ENCODE measurements around the gene TSPYL6. TPM values are rescaled to one million over a fixed set of nuclear protein-coding genes. Genes with fewer than 3 reads are reported as not detected.
"Not testable (repeated sequence)": the region's sequence is repeated elsewhere in the genome, so short reads cannot be mapped to it uniquely, and the experiment has no call there.

TSPYL6 gene
- not detected in 2 replicates for total RNA-seq (2012; rRNA removed)

GRCh38 chr2:54256091-54256694, at the start of gene TSPYL6:
Gene TSPYL6, minus strand, starts transcription at chr2:54256229. Its CDS starts 78 bp downstream, at chr2:54256151.
- Histone ChIP-seq H3K36me3 (ENCODE audit: insufficient read depth, low read length) (no peaks in the 10 kb centered on the region), H3K4me1 (ENCODE audit: control insufficient read depth, insufficient read depth, low read length) (peaks cover 1% of the 10 kb centered on the region), H3K9ac (ENCODE audit: low read depth, low read length) (no peak within 1 kb of the TSS), H3K27me3 (ENCODE audit: control insufficient read depth, insufficient read depth, low read length) (no peaks in the 10 kb centered on the region), H3K4me3 (ENCODE audit: low read length) (no peak within 1 kb of the TSS), H3K9me3 (replicated peaks; ENCODE audit: low read length) (no peaks in the 10 kb centered on the region), H3K4me2 (ENCODE audit: low read length) (no peak within 1 kb of the TSS)

GRCh38 chr2:54303631-54304030, 47.6 kb upstream of the TSPYL6 start:
- no peak overlapping the region for H3K4me2 ChIP-seq (ENCODE audit: low read length)
- no peak overlapping the region for H3K4me3 ChIP-seq (ENCODE audit: low read length)
- peaks cover 10% of the 10 kb centered on the region for H3K4me1 ChIP-seq (ENCODE audit: control insufficient read depth, insufficient read depth, low read length)
- no peaks in the 10 kb centered on the region for H3K9me3 ChIP-seq (replicated peaks; ENCODE audit: low read length)
- H3K36me3 ChIP-seq (ENCODE audit: insufficient read depth, low read length), result no peaks in the 10 kb centered on the region
- no peaks in the 10 kb centered on the region for H3K27me3 ChIP-seq (ENCODE audit: control insufficient read depth, insufficient read depth, low read length)
- H3K9ac ChIP-seq (ENCODE audit: low read depth, low read length), result no peak overlapping the region

DNA sequence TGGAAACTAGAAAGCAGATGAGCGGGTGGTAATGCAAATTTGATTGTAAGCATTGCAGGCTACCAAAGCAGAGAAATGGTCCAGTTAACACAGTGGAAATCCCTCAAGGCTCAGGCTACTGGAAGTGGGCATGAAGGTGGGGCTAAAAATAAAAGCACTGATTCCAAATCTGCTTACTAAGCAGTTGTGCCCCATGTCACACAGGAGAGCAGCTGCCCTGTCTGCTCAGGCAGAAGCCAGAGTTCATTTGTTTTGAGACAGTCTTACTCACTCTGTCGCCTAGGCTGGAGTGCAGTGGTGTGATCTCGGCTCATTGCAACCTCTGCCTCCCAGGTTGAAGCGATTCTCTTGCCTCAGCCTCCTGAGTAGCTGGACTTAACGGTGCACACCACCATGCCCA, 42.5 kb upstream of the TSPYL6 start:
- Histone ChIP-seq H3K4me3 (ENCODE audit: low read length) (no peak overlapping the region), H3K4me2 (ENCODE audit: low read length) (no peak overlapping the region), H3K27me3 (ENCODE audit: control insufficient read depth, insufficient read depth, low read length) (no peaks in the 10 kb centered on the region), H3K4me1 (ENCODE audit: control insufficient read depth, insufficient read depth, low read length) (no peaks in the 10 kb centered on the region), H3K9ac (ENCODE audit: low read depth, low read length) (no peak overlapping the region), H3K36me3 (ENCODE audit: insufficient read depth, low read length) (no peaks in the 10 kb centered on the region), H3K9me3 (replicated peaks; ENCODE audit: low read length) (no peaks in the 10 kb centered on the region)

GRCh38 chr2:54295911-54296310, 39.9 kb upstream of the TSPYL6 start:
- Histone ChIP-seq H3K4me3 (ENCODE audit: low read length) (no peak overlapping the region), H3K4me1 (ENCODE audit: control insufficient read depth, insufficient read depth, low read length) (no peaks in the 10 kb centered on the region), H3K9me3 (replicated peaks; ENCODE audit: low read length) (no peaks in the 10 kb centered on the region), H3K4me2 (ENCODE audit: low read length) (no peak overlapping the region), H3K27me3 (ENCODE audit: control insufficient read depth, insufficient read depth, low read length) (no peaks in the 10 kb centered on the region), H3K9ac (ENCODE audit: low read depth, low read length) (no peak overlapping the region), H3K36me3 (ENCODE audit: insufficient read depth, low read length) (no peaks in the 10 kb centered on the region)

- not testable (repeated sequence) for H3K9ac ChIP-seq (ENCODE audit: low read depth, low read length); H3K9me3 ChIP-seq (replicated peaks; ENCODE audit: low read length); H3K4me2 ChIP-seq (ENCODE audit: low read length); H3K4me1 ChIP-seq (ENCODE audit: control insufficient read depth, insufficient read depth, low read length); H3K4me3 ChIP-seq (ENCODE audit: low read length); H3K36me3 ChIP-seq (ENCODE audit: insufficient read depth, low read length); H3K27me3 ChIP-seq (ENCODE audit: control insufficient read depth, insufficient read depth, low read length)
These were observed 38.6 kb upstream of the TSPYL6 start for GRCh38 chr2:54294665-54295064.

GRCh38 chr2:54290356-54291025, 34.5 kb upstream of the TSPYL6 start:
- Histone ChIP-seq H3K4me2 (ENCODE audit: low read length) (no peak overlapping the region), H3K9ac (ENCODE audit: low read depth, low read length) (no peak overlapping the region), H3K4me3 (ENCODE audit: low read length) (no peak overlapping the region), H3K9me3 (replicated peaks; ENCODE audit: low read length) (no peaks in the 10 kb centered on the region), H3K4me1 (ENCODE audit: control insufficient read depth, insufficient read depth, low read length) (no peaks in the 10 kb centered on the region), H3K36me3 (ENCODE audit: insufficient read depth, low read length) (no peaks in the 10 kb centered on the region), H3K27me3 (ENCODE audit: control insufficient read depth, insufficient read depth, low read length) (no peaks in the 10 kb centered on the region)

DNA sequence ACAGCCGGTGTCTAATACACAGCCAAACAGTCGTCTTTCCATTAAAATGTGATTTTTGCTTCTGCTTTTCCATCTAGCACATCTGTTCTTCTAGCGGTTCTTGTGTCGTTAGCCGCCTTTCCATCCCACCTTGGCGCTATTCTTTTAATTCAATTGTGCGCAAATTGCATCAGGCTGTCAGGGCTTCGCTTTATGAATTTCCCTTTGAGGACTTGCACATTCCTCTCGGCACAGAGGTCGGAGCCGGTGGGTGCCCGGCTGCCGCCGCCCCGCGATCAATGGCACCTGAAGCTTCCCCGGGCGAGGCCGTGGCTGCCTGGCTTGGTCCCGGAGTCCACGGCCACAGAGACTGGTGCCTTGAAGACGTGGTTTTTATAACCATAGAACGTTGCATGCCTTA, 33.9 kb upstream of the TSPYL6 start:
- no peak overlapping the region for H3K9ac ChIP-seq (ENCODE audit: low read depth, low read length)
- H3K4me2 ChIP-seq (ENCODE audit: low read length), result no peak overlapping the region
- H3K36me3 ChIP-seq (ENCODE audit: insufficient read depth, low read length), result no peaks in the 10 kb centered on the region
- no peaks in the 10 kb centered on the region for H3K27me3 ChIP-seq (ENCODE audit: control insufficient read depth, insufficient read depth, low read length)
- H3K4me1 ChIP-seq (ENCODE audit: control insufficient read depth, insufficient read depth, low read length), result no peaks in the 10 kb centered on the region
- H3K4me3 ChIP-seq (ENCODE audit: low read length), result no peak overlapping the region
- no peaks in the 10 kb centered on the region for H3K9me3 ChIP-seq (replicated peaks; ENCODE audit: low read length)

DNA sequence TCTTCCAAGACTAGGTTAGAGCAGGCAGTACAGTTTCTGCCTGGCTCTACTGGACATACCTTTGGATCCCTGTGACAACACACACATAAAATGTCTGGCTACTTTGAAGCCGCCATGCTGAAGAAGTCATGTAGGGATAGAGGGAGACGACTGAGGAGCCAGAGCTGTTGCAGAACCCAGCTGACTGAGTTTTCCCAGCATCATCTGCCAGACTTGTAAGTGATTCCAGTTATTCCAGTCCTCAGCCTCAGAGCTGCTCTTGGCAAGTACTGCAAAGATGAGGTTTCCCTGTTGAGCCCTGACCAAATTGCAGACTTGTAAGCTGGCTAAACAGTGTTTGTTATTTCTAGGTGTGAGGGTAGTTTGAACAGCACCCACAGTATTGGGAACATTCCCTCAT, 31.5 kb upstream of the TSPYL6 start:
- H3K36me3 ChIP-seq (ENCODE audit: insufficient read depth, low read length), result no peaks in the 10 kb centered on the region
- no peaks in the 10 kb centered on the region for H3K9me3 ChIP-seq (replicated peaks; ENCODE audit: low read length)
- no peaks in the 10 kb centered on the region for H3K4me1 ChIP-seq (ENCODE audit: control insufficient read depth, insufficient read depth, low read length)
- no peak overlapping the region for H3K9ac ChIP-seq (ENCODE audit: low read depth, low read length)
- no peak overlapping the region for H3K4me3 ChIP-seq (ENCODE audit: low read length)
- no peaks in the 10 kb centered on the region for H3K27me3 ChIP-seq (ENCODE audit: control insufficient read depth, insufficient read depth, low read length)
- H3K4me2 ChIP-seq (ENCODE audit: low read length), result no peak overlapping the region

- no peaks in the 10 kb centered on the region for H3K27me3 ChIP-seq (ENCODE audit: control insufficient read depth, insufficient read depth, low read length)
- no peak overlapping the region for H3K9ac ChIP-seq (ENCODE audit: low read depth, low read length)
- no peaks in the 10 kb centered on the region for H3K36me3 ChIP-seq (ENCODE audit: insufficient read depth, low read length)
- H3K4me3 ChIP-seq (ENCODE audit: low read length), result no peak overlapping the region
- no peaks in the 10 kb centered on the region for H3K4me1 ChIP-seq (ENCODE audit: control insufficient read depth, insufficient read depth, low read length)
- H3K4me2 ChIP-seq (ENCODE audit: low read length), result no peak overlapping the region
- no peaks in the 10 kb centered on the region for H3K9me3 ChIP-seq (replicated peaks; ENCODE audit: low read length)
These were observed 29.4 kb upstream of the TSPYL6 start for GRCh38 chr2:54285451-54285850.

DNA sequence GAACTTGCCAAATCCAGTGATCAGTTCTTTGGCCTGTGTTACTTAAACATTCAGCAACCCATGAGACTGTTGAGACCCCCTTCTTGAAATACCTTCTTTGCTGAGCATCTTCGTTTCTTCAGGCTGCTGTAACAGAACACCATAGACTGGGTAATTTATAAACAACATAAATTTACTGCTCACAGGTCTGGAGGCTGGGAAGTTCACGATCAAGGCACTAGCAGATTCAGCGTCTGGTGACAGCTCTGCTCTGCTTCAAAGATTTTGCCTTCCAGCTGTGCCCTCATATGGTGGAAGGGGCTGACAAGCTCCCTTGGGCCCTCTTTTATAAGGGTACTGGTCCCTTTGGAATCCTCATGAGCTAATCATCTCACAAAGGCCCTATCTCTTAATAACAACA, 28.8 kb upstream of the TSPYL6 start:
- no peak overlapping the region for H3K4me2 ChIP-seq (ENCODE audit: low read length)
- H3K36me3 ChIP-seq (ENCODE audit: insufficient read depth, low read length), result no peaks in the 10 kb centered on the region
- H3K27me3 ChIP-seq (ENCODE audit: control insufficient read depth, insufficient read depth, low read length), result no peaks in the 10 kb centered on the region
- H3K4me1 ChIP-seq (ENCODE audit: control insufficient read depth, insufficient read depth, low read length), result no peaks in the 10 kb centered on the region
- H3K4me3 ChIP-seq (ENCODE audit: low read length), result no peak overlapping the region
- H3K9me3 ChIP-seq (replicated peaks; ENCODE audit: low read length), result no peaks in the 10 kb centered on the region
- H3K9ac ChIP-seq (ENCODE audit: low read depth, low read length), result no peak overlapping the region

DNA sequence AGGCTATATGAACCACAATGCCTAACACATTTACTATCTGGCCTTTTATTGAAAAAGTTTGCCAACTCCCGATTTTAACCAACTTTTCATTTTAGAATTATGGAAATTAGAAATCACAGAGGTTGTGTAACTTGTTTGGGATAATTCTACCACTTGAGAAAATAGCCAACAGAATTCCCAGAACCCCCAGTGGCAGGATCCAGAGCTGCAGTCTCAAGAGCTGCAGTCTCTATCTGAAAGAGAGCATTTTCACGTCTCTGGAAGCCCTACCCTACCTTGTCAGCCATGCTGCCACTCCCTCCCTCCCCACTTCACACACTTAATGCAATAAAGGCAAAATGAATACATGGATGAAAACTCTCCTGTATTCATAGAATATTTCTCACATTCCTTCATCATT, 23.4 kb upstream of the TSPYL6 start:
- H3K36me3 ChIP-seq (ENCODE audit: insufficient read depth, low read length), result no peaks in the 10 kb centered on the region
- H3K4me2 ChIP-seq (ENCODE audit: low read length), result no peak overlapping the region
- no peaks in the 10 kb centered on the region for H3K9me3 ChIP-seq (replicated peaks; ENCODE audit: low read length)
- H3K4me1 ChIP-seq (ENCODE audit: control insufficient read depth, insufficient read depth, low read length), result no peaks in the 10 kb centered on the region
- H3K4me3 ChIP-seq (ENCODE audit: low read length), result no peak overlapping the region
- H3K27me3 ChIP-seq (ENCODE audit: control insufficient read depth, insufficient read depth, low read length), result no peaks in the 10 kb centered on the region
- H3K9ac ChIP-seq (ENCODE audit: low read depth, low read length), result no peak overlapping the region

GRCh38 chr2:54275541-54275940, 19.5 kb upstream of the TSPYL6 start:
- Histone ChIP-seq H3K4me2 (ENCODE audit: low read length) (no peak overlapping the region), H3K27me3 (ENCODE audit: control insufficient read depth, insufficient read depth, low read length) (no peaks in the 10 kb centered on the region), H3K36me3 (ENCODE audit: insufficient read depth, low read length) (no peaks in the 10 kb centered on the region), H3K4me3 (ENCODE audit: low read length) (no peak overlapping the region), H3K4me1 (ENCODE audit: control insufficient read depth, insufficient read depth, low read length) (no peaks in the 10 kb centered on the region), H3K9ac (ENCODE audit: low read depth, low read length) (no peak overlapping the region), H3K9me3 (replicated peaks; ENCODE audit: low read length) (no peaks in the 10 kb centered on the region)

Measured in skeletal muscle satellite cell (primary cell).